CD4-positive, alpha-beta T cell treated with Interleukin-2 at 100 ng/mL for 4 hours (primary cell): ENCODE data around the gene DCLK1.

Experiments
- DNase-seq: peaks from one replicate; pipeline ENCODE4 v3.0.0-alpha.2; 2020; ENCODE audit warnings: low spot score

DCLK1 gene

GRCh38 chr13:35858665-35859064, 272.5 kb downstream of the DCLK1 start:
- DNase-seq: no peak

DNA sequence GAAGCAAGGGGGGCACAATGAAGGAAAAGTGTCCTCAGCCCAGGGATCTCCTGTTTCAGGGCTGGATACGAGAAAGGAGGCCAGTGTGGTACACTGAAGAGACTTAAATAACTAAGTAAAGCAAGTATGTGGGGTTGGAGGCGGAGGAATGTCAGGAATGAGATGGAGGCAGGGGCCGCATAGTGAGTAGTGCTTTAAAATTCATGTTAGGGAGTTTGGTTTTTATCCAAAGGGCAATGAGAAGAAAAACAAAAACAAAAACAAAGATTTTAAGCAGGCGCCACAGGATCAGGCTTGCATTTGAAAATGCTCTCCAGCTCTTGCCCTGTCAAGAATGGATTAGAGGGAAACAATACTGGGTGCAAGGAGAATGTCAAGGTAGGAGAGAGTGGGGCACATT, 273.4 kb downstream of the DCLK1 start:
- DNase-seq: no peak

DNA sequence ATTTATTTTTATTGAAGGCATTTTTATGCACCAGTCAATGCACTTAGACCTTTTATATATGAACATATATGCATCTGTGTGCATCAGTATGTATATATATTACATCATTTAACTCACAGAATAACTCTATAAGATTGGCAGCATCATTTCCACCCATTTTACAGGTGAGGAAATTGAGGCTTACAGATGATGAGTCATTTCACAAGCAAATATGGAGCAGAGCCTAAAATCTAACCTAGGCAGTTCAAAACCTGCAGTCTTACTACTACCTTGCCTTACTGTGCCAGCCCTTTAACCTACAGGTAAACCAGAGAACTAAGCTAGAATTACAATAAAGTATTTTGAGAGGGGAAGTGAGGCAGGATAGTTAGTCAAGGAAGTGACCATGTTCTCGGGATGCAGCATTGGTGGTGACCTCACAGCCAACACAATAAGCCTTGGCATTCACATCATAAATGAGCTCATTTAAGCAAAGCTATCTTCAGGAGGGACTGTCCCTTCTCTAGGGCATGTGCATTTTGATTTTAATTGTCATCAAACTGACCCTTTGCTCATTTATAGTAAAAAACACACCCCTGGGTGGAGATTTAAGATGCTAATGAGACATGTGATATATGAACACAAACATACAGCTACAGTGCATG, 274.3 kb downstream of the DCLK1 start:
- no peak for DNase-seq

DNA sequence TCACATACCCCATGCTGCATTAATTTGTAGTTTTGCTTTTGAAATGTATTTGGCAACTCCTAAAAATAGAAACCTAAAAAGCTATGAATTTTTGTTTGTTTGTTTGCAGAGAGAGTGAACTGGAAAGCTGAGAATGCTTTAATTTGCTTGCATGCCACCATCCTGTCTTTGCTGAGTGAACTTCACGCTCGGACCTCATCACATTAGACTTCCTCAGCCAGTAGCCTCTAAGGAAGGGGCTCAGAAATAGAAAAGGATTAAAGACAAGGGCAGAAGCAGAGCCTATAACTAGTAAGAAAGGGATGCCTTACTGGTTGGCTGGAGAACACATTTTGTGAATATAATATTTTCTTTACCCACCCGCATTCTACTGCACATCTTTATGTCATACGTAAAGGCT, 275.1 kb downstream of the DCLK1 start:
- no peak for DNase-seq

GRCh38 chr13:35855531-35856019, 275.6 kb downstream of the DCLK1 start:
- no peak for DNase-seq

DNA sequence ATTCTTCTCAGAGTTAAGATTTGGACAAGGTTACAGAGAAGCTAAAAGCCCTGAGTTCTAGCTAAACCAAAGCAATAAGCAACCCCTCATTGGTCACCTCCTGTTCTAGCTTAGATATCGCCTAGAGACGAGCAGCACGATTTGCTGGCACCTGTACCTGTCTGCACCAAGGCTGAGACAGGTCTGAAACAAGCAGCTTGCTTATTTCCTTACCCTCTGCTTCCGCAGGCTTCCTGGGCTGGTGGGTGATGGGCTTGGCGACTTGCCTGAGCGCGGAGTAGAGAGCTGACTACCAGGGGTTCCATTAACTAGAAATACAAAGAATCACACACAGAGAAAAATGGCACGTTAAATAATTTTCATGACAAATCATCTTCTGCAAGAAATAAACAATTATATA, 276.9 kb downstream of the DCLK1 start:
- no peak for DNase-seq

GRCh38 chr13:35851881-35852280, 279.3 kb downstream of the DCLK1 start:
- no peak for DNase-seq

DNA sequence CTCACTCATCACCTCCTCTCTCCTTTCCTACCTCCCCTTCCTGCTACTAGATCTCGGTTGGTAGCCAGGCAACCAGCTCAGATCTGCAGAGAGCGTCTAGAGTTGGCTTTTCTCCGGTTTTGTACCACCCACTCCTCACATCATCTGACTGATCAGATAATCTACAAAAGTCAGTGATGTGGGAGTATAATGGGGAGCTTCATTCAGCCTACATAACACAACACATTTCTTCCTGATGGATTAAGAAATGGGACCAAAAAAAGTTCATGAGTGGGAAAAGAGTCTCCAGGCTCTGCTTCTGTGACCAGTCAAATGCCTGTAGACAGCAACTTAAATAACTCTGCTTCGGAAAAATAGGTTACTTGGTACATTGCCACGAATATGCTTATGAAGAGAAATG, 279.8 kb downstream of the DCLK1 start:
- DNase-seq: no peak

DNA sequence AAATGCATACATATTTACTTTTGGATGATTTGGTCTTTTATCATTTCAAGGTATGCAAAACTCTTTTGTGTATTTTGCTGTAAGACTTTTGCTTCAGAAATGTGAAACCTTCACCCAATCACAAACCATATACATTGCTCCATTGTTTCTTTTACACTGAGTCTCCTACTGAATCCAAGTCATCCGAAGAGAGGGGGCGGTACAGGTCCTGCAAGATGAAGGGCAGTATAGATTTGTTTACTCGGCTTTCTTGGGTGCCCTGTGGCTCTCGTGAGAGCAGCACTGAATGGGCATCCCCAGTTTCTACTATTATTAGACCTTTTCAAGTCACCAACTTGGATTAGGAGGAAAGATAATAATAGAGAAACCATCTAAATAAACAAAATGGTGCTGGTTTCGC, 280.6 kb downstream of the DCLK1 start:
- DNase-seq: no peak

GRCh38 chr13:35849256-35849644, 281.9 kb downstream of the DCLK1 start:
- DNase-seq: no peak

GRCh38 chr13:35848336-35849255, 282.6 kb downstream of the DCLK1 start:
- DNase-seq: no peak

DNA sequence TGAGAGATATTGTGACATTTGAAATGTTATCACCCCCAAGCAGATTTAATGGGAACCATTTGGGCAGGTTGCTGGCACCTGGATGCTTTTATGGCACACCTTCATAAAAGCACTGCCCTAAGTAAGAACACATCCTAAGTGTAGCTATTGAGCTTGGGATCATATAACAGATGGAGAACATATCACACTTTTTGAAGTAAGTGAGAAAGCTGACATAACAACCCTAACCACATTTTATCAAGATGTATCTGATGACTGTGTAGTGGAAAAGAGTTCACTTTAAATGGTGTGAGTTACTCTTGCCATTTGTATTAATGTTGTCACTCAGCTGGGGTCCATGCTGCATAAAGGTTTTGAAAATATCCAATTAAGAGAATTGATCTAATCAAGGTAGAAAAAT, 287.9 kb downstream of the DCLK1 start:
- no peak for DNase-seq

DNA sequence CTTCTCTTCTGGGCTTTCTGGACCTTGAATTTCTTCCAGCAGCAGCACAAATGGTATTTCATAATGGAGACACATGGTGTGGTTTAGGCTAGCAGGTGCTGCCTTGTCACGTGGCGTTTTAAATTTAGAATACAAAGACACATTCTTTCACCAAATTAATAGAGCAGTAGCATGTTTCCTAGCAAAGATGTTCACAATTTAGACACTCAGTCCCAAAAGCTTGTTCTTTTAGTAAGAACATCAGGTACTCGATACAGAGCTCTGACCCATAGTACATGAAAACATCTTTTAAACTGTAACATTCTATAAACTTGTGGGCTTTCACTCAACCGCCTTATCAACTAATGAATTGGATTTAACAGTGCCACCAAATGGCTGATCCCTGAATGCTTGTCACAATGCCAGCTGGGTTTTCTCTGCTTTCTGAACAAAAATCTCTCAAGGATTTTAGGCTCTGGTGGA, 290.1 kb downstream of the DCLK1 start:
- no peak for DNase-seq

GRCh38 chr13:35839806-35840205, 291.4 kb downstream of the DCLK1 start:
- no peak for DNase-seq

GRCh38 chr13:35838356-35838755, 292.8 kb downstream of the DCLK1 start:
- no peak for DNase-seq

- no peak for DNase-seq
Observed at GRCh38 chr13:35836446-35836845, 294.7 kb downstream of the DCLK1 start.

GRCh38 chr13:35835989-35836388, 295.2 kb downstream of the DCLK1 start:
- DNase-seq: no peak

GRCh38 chr13:35833608-35834275, 297.4 kb downstream of the DCLK1 start:
- DNase-seq: no peak

GRCh38 chr13:35833031-35833430, 298.2 kb downstream of the DCLK1 start:
- no peak for DNase-seq

- no peak for DNase-seq
Observed at GRCh38 chr13:35832551-35832950, 298.6 kb downstream of the DCLK1 start.

GRCh38 chr13:35830850-35831450, 300.2 kb downstream of the DCLK1 start:
- DNase-seq: no peak

DNA sequence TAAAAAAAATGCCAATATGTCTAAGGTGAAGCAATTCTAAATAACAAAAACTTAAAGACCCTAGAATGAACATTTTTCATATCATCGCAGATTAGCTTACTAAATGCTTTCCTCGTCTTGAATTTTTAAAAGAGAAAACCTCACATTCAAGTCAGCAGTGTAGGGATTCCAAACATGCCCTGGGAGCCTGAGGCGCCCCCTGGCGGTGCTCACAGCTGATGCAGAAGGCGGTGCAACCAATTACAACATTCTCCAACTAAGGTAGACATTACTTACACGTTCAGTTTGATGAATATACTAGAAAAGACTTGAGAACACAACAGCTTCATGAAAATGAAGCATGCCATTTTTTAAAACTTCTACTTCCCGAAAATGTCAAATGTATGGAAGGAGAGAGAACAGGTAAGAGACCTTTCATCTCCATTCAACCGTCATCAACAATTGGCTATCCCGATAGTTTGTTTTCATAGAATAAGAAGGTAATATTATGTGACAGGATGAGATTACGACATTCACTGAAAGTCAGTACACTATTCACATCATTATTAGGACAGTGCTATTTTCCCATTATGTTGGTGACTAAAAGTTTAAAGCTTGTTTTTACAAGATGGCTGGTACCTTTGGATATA, 304.4 kb downstream of the DCLK1 start:
- DNase-seq: no peak
